ENCODE measurements around the gene BCO2. TPM values are rescaled to one million over a fixed set of nuclear protein-coding genes. Genes with fewer than 3 reads are reported as not detected.

Gene BCO2
- total and polyA plus RNA-seq, 10 of the 15 experiments (the other 5 are each of a cell fraction or from before 2014, with no cell fraction given), result 0.29 to 1.0 (median 0.57) TPM

- ChIA-PET CTCF (interaction anchor here (1.1 to 3.2 kb wide), 2 partner anchors 65 to 102 kb away, joined by 3 to 24 read pairs; no protein-coding TSS in a partner anchor), RAD21 (ENCODE audit: unreplicated experiment) (no interaction called here), POLR2A (no interaction called here), SMC1A (ENCODE audit: uncharacterized antibody, unreplicated experiment) (interaction anchor here (1.3 to 1.5 kb wide), 2 partner anchors 58 to 247 kb away, joined by 3 read pairs; no protein-coding TSS in a partner anchor)
- Histone ChIP-seq H3K4me1 (ENCODE audit: control insufficient read depth, insufficient read depth, low read length) (peaks cover 8% of the 10 kb centered on the region), H2AFZ (ENCODE audit: control insufficient read depth, low read depth, low read length) (no peak overlapping the region), H3K27me3 (replicated peaks in 1 of 2; ENCODE audit: control insufficient read depth in 2 of 2, insufficient read depth in 2 of 2, low read length in 1 of 2) (no peaks in the 10 kb centered on the region), H3K27ac (ENCODE audit: control insufficient read depth, insufficient read depth) (no peak overlapping the region), H3K4me3 (no peak overlapping the region), H3K4me2 (ENCODE audit: control insufficient read depth, insufficient read depth) (no peak overlapping the region), H3K36me3 (ENCODE audit: control insufficient read depth in 2 of 2, insufficient read depth in 2 of 2, low read length in 1 of 2) (no peaks in the 10 kb centered on the region), H3K9me3 (replicated peaks; ENCODE audit: control insufficient read depth, insufficient read depth, low read length) (no peaks in the 10 kb centered on the region), H3K9ac (ENCODE audit: control insufficient read depth, insufficient read depth, low read length) (no peak overlapping the region), H4K20me1 (ENCODE audit: control insufficient read depth, insufficient read depth) (no peaks in the 10 kb centered on the region), H3K79me2 (ENCODE audit: control insufficient read depth, insufficient read depth, low read length) (no peaks in the 10 kb centered on the region)
- FAIRE-seq (no peak), ATAC-seq (peak; percentile 37; the same call in 2 of the 3 replicates), DNase-seq (ENCODE audit: low read depth, low spot score) (no peak)
- intact Hi-C loops (cut with micrococcal nuclease; ENCODE audit: unreplicated experiment) (loop anchor here (5.0 to 10.0 kb wide), 3 partner anchors 66 to 244 kb away; partner anchors contain the start of gene DIXDC1), in situ Hi-C loops (cut with MboI) (no loop called here)
- WGBS (ENCODE audit: insufficient coverage, insufficient replicate concordance, low lambda C conversion rate, missing lambda C conversion rate), result 100% methylated on average over 1 of the region's 1 CpG
- TF ChIP-seq SPI1 (IDR thresholded peaks at IDR 0.05; ENCODE audit: borderline replicate concordance, insufficient read depth, low read depth, low read length) (peak; percentile 51; the same call in 1 of the 2 replicates), TCF7 (IDR thresholded peaks at IDR 0.05; ENCODE audit: borderline replicate concordance) (no peak)
- no TSS peak for BruUV-seq (replicated peaks)
Measured at GRCh38 chr11:112178428-112178827, 3.1 kb downstream of the BCO2 start.

DNA sequence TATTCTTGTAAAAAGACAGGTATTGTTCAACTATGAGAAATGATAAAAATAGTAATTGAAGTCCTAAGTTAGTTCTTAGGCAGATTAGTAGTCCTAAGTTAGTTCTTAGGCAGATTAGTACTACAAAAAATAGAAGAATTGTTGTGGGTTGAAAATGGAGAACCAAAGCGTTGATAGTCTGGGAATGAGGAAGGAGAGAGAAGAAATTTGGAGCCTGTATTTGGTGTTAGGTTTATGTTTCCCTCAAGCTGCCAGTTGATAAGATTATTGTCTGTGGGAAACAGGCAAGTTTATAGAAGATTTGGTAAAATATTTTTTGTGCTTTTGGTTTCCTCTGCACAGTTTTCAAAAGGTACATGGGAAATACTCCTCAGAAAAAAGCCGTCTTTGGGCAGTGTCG lies 3.6 kb downstream of the BCO2 start:
- in situ Hi-C loops (cut with MboI) (no loop called here), intact Hi-C loops (cut with micrococcal nuclease; ENCODE audit: unreplicated experiment) (loop anchor here (5.0 to 10.0 kb wide), 3 partner anchors 67 to 244 kb away; partner anchors contain the start of gene DIXDC1)
- no peak overlapping the region for H3K9ac ChIP-seq (ENCODE audit: control insufficient read depth, insufficient read depth, low read length)
- WGBS (ENCODE audit: insufficient coverage, insufficient replicate concordance, low lambda C conversion rate, missing lambda C conversion rate), result 2% methylated on average over 3 of the region's 3 CpGs
- ATAC-seq, result no peak
- H3K4me1 ChIP-seq (ENCODE audit: control insufficient read depth, insufficient read depth, low read length), result peaks cover 8% of the 10 kb centered on the region
- no peaks in the 10 kb centered on the region for H4K20me1 ChIP-seq (ENCODE audit: control insufficient read depth, insufficient read depth)
- no peaks in the 10 kb centered on the region for H3K79me2 ChIP-seq (ENCODE audit: control insufficient read depth, insufficient read depth, low read length)
- CTCF ChIA-PET, result no interaction called here
- H3K27me3 ChIP-seq (replicated peaks in 1 of 2; ENCODE audit: control insufficient read depth in 2 of 2, insufficient read depth in 2 of 2, low read length in 1 of 2), result no peaks in the 10 kb centered on the region
- no peak for FAIRE-seq
- no peak overlapping the region for H2AFZ ChIP-seq (ENCODE audit: control insufficient read depth, low read depth, low read length)
- H3K4me2 ChIP-seq (ENCODE audit: control insufficient read depth, insufficient read depth), result no peak overlapping the region
- H3K27ac ChIP-seq (ENCODE audit: control insufficient read depth, insufficient read depth), result no peak overlapping the region
- RAD21 ChIA-PET (ENCODE audit: unreplicated experiment), result no interaction called here
- H3K4me3 ChIP-seq, result no peak overlapping the region
- POLR2A ChIA-PET, result no interaction called here
- no peak for DNase-seq (ENCODE audit: low read depth, low spot score)
- no peaks in the 10 kb centered on the region for H3K36me3 ChIP-seq (ENCODE audit: control insufficient read depth in 2 of 2, insufficient read depth in 2 of 2, low read length in 1 of 2)
- H3K9me3 ChIP-seq (replicated peaks; ENCODE audit: control insufficient read depth, insufficient read depth, low read length), result no peaks in the 10 kb centered on the region
- SMC1A ChIA-PET (ENCODE audit: uncharacterized antibody, unreplicated experiment), result interaction anchor here (1.5 kb wide), 1 partner anchor 58 kb away, joined by 3 read pairs; no protein-coding TSS in a partner anchor
- BruUV-seq (replicated peaks), result no TSS peak
- TF ChIP-seq FOXK2 (IDR thresholded peaks at IDR 0.05) (no peak), RBBP5 (conservative IDR thresholded peaks at IDR 0.05) (no peak), IRF4 (IDR thresholded peaks at IDR 0.05; ENCODE audit: low read depth, low read length) (no peak), RCOR1 (conservative IDR thresholded peaks at IDR 0.05; ENCODE audit: low read depth, low read length) (no peak), WRNIP1 (IDR thresholded peaks at IDR 0.05; ENCODE audit: borderline replicate concordance, low read depth, low read length) (no peak), CHD4 (IDR thresholded peaks at IDR 0.05) (no peak), SUZ12 (IDR thresholded peaks at IDR 0.05; ENCODE audit: unreplicated experiment) (no peak), PAX5 (IDR thresholded peaks at IDR 0.05; ENCODE audit: borderline replicate concordance, low read depth, low read length) (no peak), E4F1 (IDR thresholded peaks at IDR 0.05; ENCODE audit: borderline replicate concordance, partially characterized antibody) (no peak), MXI1 (IDR thresholded peaks at IDR 0.05; ENCODE audit: low read depth, low read length) (no peak), CBX3 (IDR thresholded peaks at IDR 0.05; ENCODE audit: borderline replicate concordance, low read depth) (no peak), ETV6 (conservative IDR thresholded peaks at IDR 0.05 in 1 of 2, IDR thresholded peaks at IDR 0.05 in 1 of 2; ENCODE audit: borderline replicate concordance in 1 of 2, low read depth in 1 of 2) (no peak)
- TF ChIP-seq, protein P1, sequence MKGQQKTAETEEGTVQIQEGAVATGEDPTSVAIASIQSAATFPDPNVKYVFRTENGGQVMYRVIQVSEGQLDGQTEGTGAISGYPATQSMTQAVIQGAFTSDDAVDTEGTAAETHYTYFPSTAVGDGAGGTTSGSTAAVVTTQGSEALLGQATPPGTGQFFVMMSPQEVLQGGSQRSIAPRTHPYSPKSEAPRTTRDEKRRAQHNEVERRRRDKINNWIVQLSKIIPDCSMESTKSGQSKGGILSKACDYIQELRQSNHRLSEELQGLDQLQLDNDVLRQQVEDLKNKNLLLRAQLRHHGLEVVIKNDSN (IDR thresholded peaks at IDR 0.05; ENCODE audit: borderline replicate concordance, extremely low read length, insufficient read depth, low read depth, low read length), result no peak

Measured in GM12878 (cell line).